ENCODE data around the gene AQP9.
"Not testable (repeated sequence)": the region's sequence is repeated elsewhere in the genome, so short reads cannot be mapped to it uniquely, and the experiment has no call there.

AQP9 gene, protein sequence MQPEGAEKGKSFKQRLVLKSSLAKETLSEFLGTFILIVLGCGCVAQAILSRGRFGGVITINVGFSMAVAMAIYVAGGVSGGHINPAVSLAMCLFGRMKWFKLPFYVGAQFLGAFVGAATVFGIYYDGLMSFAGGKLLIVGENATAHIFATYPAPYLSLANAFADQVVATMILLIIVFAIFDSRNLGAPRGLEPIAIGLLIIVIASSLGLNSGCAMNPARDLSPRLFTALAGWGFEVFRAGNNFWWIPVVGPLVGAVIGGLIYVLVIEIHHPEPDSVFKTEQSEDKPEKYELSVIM

DNA sequence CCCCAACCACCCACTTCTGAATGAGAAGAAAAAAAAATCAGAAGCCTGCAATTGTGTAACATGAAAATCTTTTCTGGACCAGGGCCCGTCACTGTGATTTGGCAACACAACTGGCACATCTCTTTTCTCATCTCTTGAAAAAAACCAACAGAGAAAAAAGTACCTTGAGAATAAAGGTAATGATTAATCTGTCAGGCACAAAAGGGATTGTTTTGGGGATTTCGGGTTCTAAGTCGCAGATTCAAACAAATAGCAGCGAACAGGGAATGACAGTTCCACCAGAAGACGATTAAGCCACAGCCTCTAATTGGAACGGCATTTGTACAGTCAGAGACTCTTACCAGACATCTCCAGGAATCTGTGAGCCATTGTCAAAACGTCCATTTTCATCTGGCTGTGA lies at the start of gene AQP9:
Gene AQP9 (plus strand): TSS at position 276 of the 400 bp plus-strand sequence. CDS start 185 bp downstream, outside the sequence.
- Histone ChIP-seq H3K27ac (ENCODE audit: low read depth, low read length) (no peak within 1 kb of the TSS), H3K36me3 (ENCODE audit: insufficient read depth, low read length) (no peaks in the 10 kb centered on the region), H3K27me3 (ENCODE audit: control insufficient read depth in 1 of 2, insufficient read depth in 2 of 2, low read length in 2 of 2) (no peaks in the 10 kb centered on the region), H3K9ac (ENCODE audit: low read length) (no peak within 1 kb of the TSS), H3K4me3 (ENCODE audit: low read depth in 1 of 2, low read length in 2 of 2) (no peak within 1 kb of the TSS), H3K4me1 (ENCODE audit: insufficient read depth, low read length) (no peaks in the 10 kb centered on the region), H3K9me3 (ENCODE audit: low read length) (no peaks in the 10 kb centered on the region)

DNA sequence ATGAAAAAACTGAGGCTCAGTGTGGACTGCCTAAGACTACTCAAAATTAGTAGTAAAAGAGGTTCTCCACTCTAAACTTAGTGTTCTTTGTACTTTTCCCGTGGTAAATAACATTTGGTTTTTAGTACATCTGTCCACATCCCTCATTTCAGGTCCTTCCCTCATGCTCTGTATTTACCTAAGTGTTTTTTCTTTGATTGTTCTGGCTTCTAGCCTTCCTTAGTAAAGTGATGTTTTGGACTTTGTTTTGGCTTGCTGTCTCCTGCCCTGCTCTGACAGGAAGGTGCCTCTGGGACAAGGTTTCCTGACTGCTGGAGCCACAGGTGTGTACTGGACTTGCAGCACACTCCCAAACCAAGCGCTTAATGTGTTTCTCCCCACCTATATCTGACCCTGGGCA lies 42.8 kb upstream of the AQP9 start:
- no peaks in the 10 kb centered on the region for H3K9me3 ChIP-seq (ENCODE audit: low read length)
- H3K27me3 ChIP-seq (ENCODE audit: control insufficient read depth in 1 of 2, insufficient read depth in 2 of 2, low read length in 2 of 2) = no peaks in the 10 kb centered on the region
- no peak overlapping the region for H3K4me3 ChIP-seq (ENCODE audit: low read depth in 1 of 2, low read length in 2 of 2)
- H3K9ac ChIP-seq (ENCODE audit: low read length) = no peak overlapping the region
- no peak overlapping the region for H3K27ac ChIP-seq (ENCODE audit: low read depth, low read length)
- H3K4me1 ChIP-seq (ENCODE audit: insufficient read depth, low read length) = no peaks in the 10 kb centered on the region
- H3K36me3 ChIP-seq (ENCODE audit: insufficient read depth, low read length) = no peaks in the 10 kb centered on the region

DNA sequence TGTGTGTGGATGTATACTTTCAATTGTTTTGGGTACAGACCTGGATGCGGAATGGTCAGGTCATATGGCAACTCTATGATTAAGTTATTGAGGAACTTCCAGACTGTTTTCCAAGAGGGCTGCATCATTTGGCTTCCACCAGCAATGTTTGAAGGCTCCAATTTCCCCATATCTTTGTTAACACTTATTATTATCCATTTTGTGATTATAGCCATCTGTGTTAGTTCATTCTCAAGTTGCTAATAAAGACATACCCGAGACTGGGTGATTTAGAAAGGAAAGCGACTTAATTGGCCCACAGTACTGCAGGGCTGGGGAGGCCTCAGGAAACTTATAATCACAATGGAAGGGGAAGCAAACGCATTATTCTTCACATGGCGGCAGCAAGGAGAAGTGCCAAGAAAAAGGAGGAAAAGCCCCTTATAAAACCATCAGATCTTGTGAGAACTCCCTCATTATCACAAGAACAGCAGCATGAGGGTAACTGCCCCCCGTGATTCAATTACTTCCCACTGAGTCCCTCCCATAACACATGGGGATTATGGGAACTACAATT lies 41.6 kb upstream of the AQP9 start:
- Histone ChIP-seq H3K9me3 (ENCODE audit: low read length) (no peaks in the 10 kb centered on the region), H3K27me3 (ENCODE audit: control insufficient read depth in 1 of 2, insufficient read depth in 2 of 2, low read length in 2 of 2) (no peaks in the 10 kb centered on the region), H3K4me3 (ENCODE audit: low read depth in 1 of 2, low read length in 2 of 2) (no peak overlapping the region), H3K9ac (ENCODE audit: low read length) (no peak overlapping the region), H3K36me3 (ENCODE audit: insufficient read depth, low read length) (no peaks in the 10 kb centered on the region), H3K4me1 (ENCODE audit: insufficient read depth, low read length) (no peaks in the 10 kb centered on the region), H3K27ac (ENCODE audit: low read depth, low read length) (no peak overlapping the region)

DNA sequence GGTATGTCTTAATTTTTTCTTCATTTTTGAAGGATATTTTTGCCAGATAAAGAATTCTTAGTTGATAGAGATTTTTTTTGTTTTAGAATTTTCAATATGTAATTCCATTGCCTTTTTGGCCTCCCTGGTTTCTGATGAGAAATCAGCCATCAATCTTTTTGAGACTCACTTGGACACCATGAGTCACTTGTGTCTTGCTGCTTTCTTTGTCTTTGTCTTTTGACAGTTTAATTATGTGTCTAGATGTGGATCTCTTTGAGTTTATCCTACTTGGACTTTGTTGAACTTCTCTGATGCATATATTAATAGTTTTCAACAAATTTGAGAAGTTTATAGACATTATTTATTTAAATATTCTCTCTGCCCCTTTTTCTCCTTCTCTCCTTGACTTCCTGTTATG lies 34.7 kb upstream of the AQP9 start:
- H3K36me3 ChIP-seq (ENCODE audit: insufficient read depth, low read length) = no peaks in the 10 kb centered on the region
- no peak overlapping the region for H3K9ac ChIP-seq (ENCODE audit: low read length)
- H3K27ac ChIP-seq (ENCODE audit: low read depth, low read length) = no peak overlapping the region
- H3K9me3 ChIP-seq (ENCODE audit: low read length) = no peaks in the 10 kb centered on the region
- H3K27me3 ChIP-seq (ENCODE audit: control insufficient read depth in 1 of 2, insufficient read depth in 2 of 2, low read length in 2 of 2) = no peaks in the 10 kb centered on the region
- H3K4me3 ChIP-seq (ENCODE audit: low read depth in 1 of 2, low read length in 2 of 2) = no peak overlapping the region
- no peaks in the 10 kb centered on the region for H3K4me1 ChIP-seq (ENCODE audit: insufficient read depth, low read length)

DNA sequence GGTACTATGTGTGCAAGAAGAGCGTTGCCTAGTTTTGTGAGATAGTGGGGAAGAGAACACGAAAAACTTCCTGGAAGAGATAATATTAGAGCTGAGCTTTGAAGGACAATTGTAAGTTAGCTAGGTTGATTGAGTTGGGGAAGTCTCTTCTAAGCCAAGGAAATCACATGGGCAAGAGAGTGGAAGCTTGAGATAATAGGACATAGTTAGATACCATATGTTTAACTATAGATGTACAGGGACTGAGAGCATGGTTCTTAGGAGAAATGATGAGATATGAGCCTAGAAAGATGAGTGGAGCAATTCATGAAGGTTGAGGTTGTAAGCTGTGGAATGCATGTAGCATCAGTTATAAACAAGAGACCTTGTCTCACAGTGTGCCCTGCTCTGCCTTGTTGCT lies 30.1 kb upstream of the AQP9 start:
- Histone ChIP-seq H3K27me3 (ENCODE audit: control insufficient read depth in 1 of 2, insufficient read depth in 2 of 2, low read length in 2 of 2) (no peaks in the 10 kb centered on the region), H3K9ac (ENCODE audit: low read length) (no peak overlapping the region), H3K9me3 (ENCODE audit: low read length) (no peaks in the 10 kb centered on the region), H3K4me1 (ENCODE audit: insufficient read depth, low read length) (no peaks in the 10 kb centered on the region), H3K36me3 (ENCODE audit: insufficient read depth, low read length) (no peaks in the 10 kb centered on the region), H3K27ac (ENCODE audit: low read depth, low read length) (no peak overlapping the region), H3K4me3 (ENCODE audit: low read depth in 1 of 2, low read length in 2 of 2) (no peak overlapping the region)

DNA sequence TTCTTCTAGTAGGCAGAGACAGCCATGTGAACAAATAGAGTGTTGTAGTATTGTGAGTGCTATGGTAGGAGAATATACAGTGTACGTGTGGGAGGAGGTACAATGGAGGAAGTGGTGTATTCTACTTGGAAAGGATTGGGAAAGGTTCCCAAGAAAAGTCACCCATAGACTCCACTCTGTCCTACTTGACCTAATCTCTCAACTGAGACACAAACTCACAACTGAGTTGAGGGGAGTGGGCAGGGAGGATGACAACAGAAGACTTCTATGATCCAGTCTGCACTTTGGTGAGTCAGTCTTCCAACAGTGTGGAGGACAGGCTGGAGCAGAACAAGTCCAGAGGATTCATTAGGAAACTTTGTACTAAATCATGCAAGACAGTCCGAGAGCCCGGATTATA lies 28.8 kb upstream of the AQP9 start:
- Histone ChIP-seq H3K9ac (ENCODE audit: low read length) (no peak overlapping the region), H3K27ac (ENCODE audit: low read depth, low read length) (no peak overlapping the region), H3K27me3 (ENCODE audit: control insufficient read depth in 1 of 2, insufficient read depth in 2 of 2, low read length in 2 of 2) (no peaks in the 10 kb centered on the region), H3K4me3 (ENCODE audit: low read depth in 1 of 2, low read length in 2 of 2) (no peak overlapping the region), H3K36me3 (ENCODE audit: insufficient read depth, low read length) (no peaks in the 10 kb centered on the region), H3K9me3 (ENCODE audit: low read length) (no peaks in the 10 kb centered on the region), H3K4me1 (ENCODE audit: insufficient read depth, low read length) (no peaks in the 10 kb centered on the region)

DNA sequence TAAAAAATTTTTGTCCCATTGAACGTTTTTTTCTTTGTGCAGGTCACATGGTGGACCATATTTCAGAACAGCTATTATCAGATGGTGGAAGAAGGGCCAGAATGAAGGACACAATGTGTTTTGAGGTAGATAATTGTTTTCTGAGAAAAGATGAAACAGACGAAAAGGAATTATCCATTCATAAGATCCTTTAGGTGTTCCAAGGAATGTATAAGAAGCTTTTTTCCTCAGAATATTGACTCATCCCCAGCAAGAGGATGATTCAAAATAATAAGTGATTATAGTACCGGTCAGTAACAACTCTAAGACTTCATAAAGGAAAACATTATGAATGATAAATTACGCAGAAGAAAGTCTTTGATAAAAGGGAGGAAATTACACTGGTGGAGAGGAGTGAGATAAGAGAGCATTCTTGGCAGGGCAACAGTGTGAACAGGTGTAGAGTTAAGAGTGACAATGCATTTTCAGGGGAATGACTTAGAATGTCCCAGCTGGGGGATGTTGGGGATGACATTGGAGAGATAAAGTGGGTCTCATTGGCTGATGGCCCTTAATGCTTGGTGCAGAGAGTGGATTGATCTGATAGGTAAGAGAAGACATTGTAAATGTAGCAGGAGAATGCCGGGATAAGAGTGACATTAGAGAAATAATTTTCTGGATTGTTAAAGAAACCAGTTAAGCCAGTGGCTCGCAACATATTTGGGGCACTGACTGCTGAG lies 27.0 kb upstream of the AQP9 start:
- Histone ChIP-seq H3K36me3 (ENCODE audit: insufficient read depth, low read length) (no peaks in the 10 kb centered on the region), H3K9ac (ENCODE audit: low read length) (no peak overlapping the region), H3K4me3 (ENCODE audit: low read depth in 1 of 2, low read length in 2 of 2) (no peak overlapping the region), H3K27me3 (ENCODE audit: control insufficient read depth in 1 of 2, insufficient read depth in 2 of 2, low read length in 2 of 2) (no peaks in the 10 kb centered on the region), H3K4me1 (ENCODE audit: insufficient read depth, low read length) (no peaks in the 10 kb centered on the region), H3K27ac (ENCODE audit: low read depth, low read length) (no peak overlapping the region), H3K9me3 (ENCODE audit: low read length) (no peaks in the 10 kb centered on the region)

DNA sequence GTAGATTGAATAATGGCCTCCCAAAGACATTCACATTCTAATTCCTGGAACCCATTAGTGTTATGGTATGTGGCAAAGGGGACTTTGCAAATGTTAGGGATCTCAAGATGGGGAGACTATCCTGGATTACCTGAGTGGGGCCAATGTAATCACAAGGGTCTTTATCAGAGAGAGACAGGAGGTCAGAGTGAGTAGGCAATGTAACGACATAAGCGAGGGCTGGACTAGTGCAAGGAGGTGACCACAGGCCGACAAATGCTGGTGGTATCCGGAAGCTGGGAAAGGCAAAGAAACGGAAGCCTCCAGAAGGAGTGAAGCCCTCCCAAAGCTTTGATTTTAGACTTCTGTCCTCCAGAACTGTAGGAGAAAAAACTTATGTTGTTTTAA lies 26.5 kb upstream of the AQP9 start:
- Histone ChIP-seq H3K9ac (ENCODE audit: low read length) (no peak overlapping the region), H3K9me3 (ENCODE audit: low read length) (no peaks in the 10 kb centered on the region), H3K4me1 (ENCODE audit: insufficient read depth, low read length) (no peaks in the 10 kb centered on the region), H3K36me3 (ENCODE audit: insufficient read depth, low read length) (no peaks in the 10 kb centered on the region), H3K4me3 (ENCODE audit: low read depth in 1 of 2, low read length in 2 of 2) (no peak overlapping the region), H3K27ac (ENCODE audit: low read depth, low read length) (no peak overlapping the region), H3K27me3 (ENCODE audit: control insufficient read depth in 1 of 2, insufficient read depth in 2 of 2, low read length in 2 of 2) (no peaks in the 10 kb centered on the region)

DNA sequence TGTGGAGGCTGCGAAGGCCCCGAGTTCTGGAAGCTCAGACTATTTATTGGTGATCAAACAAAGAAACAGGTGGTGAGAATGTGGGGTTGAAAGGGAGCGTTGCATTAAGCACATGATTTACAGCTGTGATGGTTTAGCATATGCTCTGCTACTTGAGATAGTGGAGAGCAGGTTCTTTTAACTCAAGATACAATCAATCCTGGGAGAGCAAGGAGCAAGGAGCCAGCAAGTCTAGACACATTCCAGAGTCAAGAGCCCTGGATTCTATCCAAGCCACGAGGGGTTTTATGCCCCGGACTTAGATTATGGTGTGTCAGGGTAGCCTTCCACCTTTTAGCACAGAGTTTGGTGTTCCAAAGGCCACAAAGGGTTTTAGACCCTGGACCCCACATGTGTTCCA lies 24.8 kb upstream of the AQP9 start:
- not testable (repeated sequence) for H3K27ac ChIP-seq (ENCODE audit: low read depth, low read length); H3K36me3 ChIP-seq (ENCODE audit: insufficient read depth, low read length); H3K4me1 ChIP-seq (ENCODE audit: insufficient read depth, low read length); H3K27me3 ChIP-seq (ENCODE audit: control insufficient read depth in 1 of 2, insufficient read depth in 2 of 2, low read length in 2 of 2); H3K4me3 ChIP-seq (ENCODE audit: low read depth in 1 of 2, low read length in 2 of 2); H3K9ac ChIP-seq (ENCODE audit: low read length); H3K9me3 ChIP-seq (ENCODE audit: low read length)

DNA sequence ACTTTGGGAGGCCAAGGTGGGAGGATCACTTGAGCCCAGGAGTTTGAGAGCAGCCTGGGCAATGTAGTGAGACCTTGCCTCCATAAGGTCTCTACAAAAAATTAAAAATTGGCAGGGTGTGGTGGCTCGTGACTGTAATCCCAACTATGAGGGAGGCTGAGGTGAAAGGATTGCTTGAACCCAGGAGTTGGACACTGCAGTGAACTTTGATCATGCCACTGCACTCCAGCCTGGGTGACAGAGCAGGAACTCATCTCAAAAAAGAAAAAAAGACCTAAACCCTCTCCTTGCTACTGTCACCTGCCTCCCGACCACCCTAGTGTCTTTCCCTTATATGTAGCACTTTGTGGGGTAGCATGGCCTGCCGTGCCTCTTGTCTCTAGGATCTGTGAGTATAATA lies 23.8 kb upstream of the AQP9 start:
- Histone ChIP-seq H3K9me3 (ENCODE audit: low read length) (no peaks in the 10 kb centered on the region), H3K36me3 (ENCODE audit: insufficient read depth, low read length) (no peaks in the 10 kb centered on the region), H3K4me1 (ENCODE audit: insufficient read depth, low read length) (no peaks in the 10 kb centered on the region)

DNA sequence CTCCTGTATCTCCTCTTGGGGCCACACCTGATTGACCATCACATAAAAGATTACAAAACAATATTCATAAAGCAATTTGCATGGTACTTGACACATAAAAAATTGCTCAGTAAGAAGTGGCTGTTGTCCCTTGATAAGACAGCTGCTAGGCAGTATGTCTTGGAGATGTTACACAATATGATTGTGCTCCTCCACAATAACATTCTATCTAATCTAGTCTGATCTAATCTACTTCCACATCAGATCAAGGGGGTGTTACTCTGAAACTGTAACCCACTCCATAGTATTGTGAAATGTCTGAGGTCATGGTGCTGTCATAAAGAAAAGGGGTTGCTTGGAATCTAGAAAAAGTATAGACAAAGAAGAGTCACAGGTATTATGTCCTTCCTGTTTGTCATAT lies 23.4 kb upstream of the AQP9 start:
- Histone ChIP-seq H3K36me3 (ENCODE audit: insufficient read depth, low read length) (no peaks in the 10 kb centered on the region), H3K27ac (ENCODE audit: low read depth, low read length) (no peak overlapping the region), H3K9me3 (ENCODE audit: low read length) (no peaks in the 10 kb centered on the region), H3K4me3 (ENCODE audit: low read depth in 1 of 2, low read length in 2 of 2) (no peak overlapping the region), H3K9ac (ENCODE audit: low read length) (no peak overlapping the region), H3K4me1 (ENCODE audit: insufficient read depth, low read length) (no peaks in the 10 kb centered on the region), H3K27me3 (ENCODE audit: control insufficient read depth in 1 of 2, insufficient read depth in 2 of 2, low read length in 2 of 2) (no peaks in the 10 kb centered on the region)

More for the DNA sequence above, 23.8 kb upstream of the AQP9 start:
- Histone ChIP-seq H3K27ac (ENCODE audit: low read depth, low read length) (no peak overlapping the region), H3K4me3 (ENCODE audit: low read depth in 1 of 2, low read length in 2 of 2) (no peak overlapping the region), H3K9ac (ENCODE audit: low read length) (no peak overlapping the region), H3K27me3 (ENCODE audit: control insufficient read depth in 1 of 2, insufficient read depth in 2 of 2, low read length in 2 of 2) (no peaks in the 10 kb centered on the region)

DNA sequence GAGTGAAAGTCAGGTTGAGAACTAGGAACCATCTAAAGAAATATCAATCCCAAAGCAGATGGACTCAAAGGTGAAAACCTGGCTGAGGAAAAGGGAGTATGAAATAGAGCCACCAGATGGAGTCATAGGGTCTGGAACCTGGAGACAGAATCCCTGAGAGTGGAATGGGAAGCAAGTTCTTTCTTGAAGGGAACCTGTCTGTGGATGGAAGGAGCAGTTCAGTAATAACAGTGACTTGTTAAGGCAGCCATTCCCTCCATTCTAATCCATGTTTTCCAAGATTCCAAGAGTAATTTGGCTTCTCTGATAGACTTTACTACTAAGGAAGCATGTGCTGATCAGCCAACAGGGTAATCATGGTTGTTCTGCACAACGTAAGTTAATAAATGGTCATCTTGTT lies 22.5 kb upstream of the AQP9 start:
- Histone ChIP-seq H3K9me3 (ENCODE audit: low read length) (no peaks in the 10 kb centered on the region), H3K27me3 (ENCODE audit: control insufficient read depth in 1 of 2, insufficient read depth in 2 of 2, low read length in 2 of 2) (no peaks in the 10 kb centered on the region), H3K4me1 (ENCODE audit: insufficient read depth, low read length) (no peaks in the 10 kb centered on the region), H3K36me3 (ENCODE audit: insufficient read depth, low read length) (no peaks in the 10 kb centered on the region), H3K4me3 (ENCODE audit: low read depth in 1 of 2, low read length in 2 of 2) (no peak overlapping the region), H3K9ac (ENCODE audit: low read length) (no peak overlapping the region), H3K27ac (ENCODE audit: low read depth, low read length) (no peak overlapping the region)
